GM23338 (cell line): Measurements from ENCODE around the gene P4HTM. TPM values are rescaled to one million over a fixed set of nuclear protein-coding genes. Genes with fewer than 3 reads are reported as not detected.

Source experiments
- ATAC-seq: fragments of 200-7000 bp; cut with Tn5 transposase; 3 replicates; pipeline ENCODE4 v1.9.1; 2020
- DNase-seq: peaks from one replicate; pipeline ENCODE4 v3.0.0-alpha.2; 2015; ENCODE audit warnings: low spot score
- H2AFZ ChIP-seq: fragments of 200-600 bp; sonication (generic); 2 replicates; pipeline ENCODE4 v1.8.0; 2016; ENCODE audit warnings: antibody characterized with exemption, mild to moderate bottlenecking, moderate library complexity
- H3F3A ChIP-seq: fragments of 200-600 bp; sonication (generic); replicated peaks from 2 replicates; pipeline ENCODE4 v1.8.0; 2017; ENCODE audit warnings: antibody characterized with exemption, mixed run types, low read depth
- H3K27ac ChIP-seq: fragments of 200-600 bp; sonication (generic); 2 replicates; pipeline ENCODE4 v1.6.1; 2016; ENCODE audit warnings: low read depth
- H3K27me3 ChIP-seq: fragments of 200-600 bp; sonication (generic); 2 replicates; pipeline ENCODE4 v1.8.0; 2016; ENCODE audit warnings: mild to moderate bottlenecking, mixed run types, moderate library complexity; ENCODE audit not compliant: insufficient read depth
- H3K36me3 ChIP-seq: fragments of 200-600 bp; sonication (generic); 2 replicates; pipeline ENCODE4 v1.8.0; 2016; ENCODE audit warnings: mild to moderate bottlenecking; ENCODE audit not compliant: insufficient read depth
- H3K4me1 ChIP-seq: fragments of 200-600 bp; sonication (generic); 2 replicates; pipeline ENCODE4 v1.8.0; 2016; ENCODE audit warnings: mild to moderate bottlenecking, moderate library complexity; ENCODE audit not compliant: insufficient read depth
- H3K4me2 ChIP-seq: fragments of 200-600 bp; sonication (generic); 2 replicates; pipeline ENCODE4 v1.7.1; 2017; ENCODE audit warnings: mixed run types
- H3K4me3 ChIP-seq: fragments of 200-600 bp; sonication (generic); 2 replicates; pipeline ENCODE4 v1.6.1; 2016; ENCODE audit warnings: mixed run types
- H3K79me2 ChIP-seq: fragments of 200-600 bp; sonication (generic); replicated peaks from 2 replicates; pipeline ENCODE4 v1.8.0; 2017; ENCODE audit warnings: mild to moderate bottlenecking; ENCODE audit not compliant: insufficient read depth
- H3K9me2 ChIP-seq: fragments of 200-600 bp; sonication (generic); 2 replicates; pipeline ENCODE4 v1.8.0; 2017; ENCODE audit not compliant: insufficient read depth
- H4K20me1 ChIP-seq: fragments of 200-600 bp; sonication (generic); replicated peaks from 2 replicates; pipeline ENCODE4 v1.8.0; 2017; ENCODE audit warnings: mild to moderate bottlenecking; ENCODE audit not compliant: insufficient read depth
- H3K27ac Mint-ChIP-seq: 2 replicates; pipeline ENCODE4 v1.8.0; 2020; ENCODE audit warnings: inconsistent platforms, mild to moderate bottlenecking, moderate library complexity, mixed read lengths
- H3K27me3 Mint-ChIP-seq: 3 replicates; pipeline ENCODE4 v1.8.0; 2022; ENCODE audit warnings: low read depth, mild to moderate bottlenecking, moderate library complexity, mixed read lengths, inconsistent platforms; ENCODE audit not compliant: insufficient read depth, poor library complexity
- H3K36me3 Mint-ChIP-seq: 3 replicates; pipeline ENCODE4 v1.8.0; 2021; ENCODE audit warnings: low read depth, mild to moderate bottlenecking, inconsistent platforms, moderate library complexity, mixed read lengths
- H3K4me1 Mint-ChIP-seq: 3 replicates; pipeline ENCODE4 v1.8.0; 2020; ENCODE audit warnings: mild to moderate bottlenecking, inconsistent platforms, mixed read lengths
- H3K4me3 Mint-ChIP-seq: 3 replicates; pipeline ENCODE4 v1.8.0; 2021; ENCODE audit warnings: moderate library complexity, mild to moderate bottlenecking, inconsistent platforms, mixed read lengths
- H3K9me3 Mint-ChIP-seq: 3 replicates; pipeline ENCODE4 v1.8.0; 2020; ENCODE audit warnings: moderate library complexity, mild to moderate bottlenecking, inconsistent platforms, mixed read lengths
- CTCF ChIP-seq, 2 experiments: fragments of 200-600 bp in 1 of 2; sonication (generic) in 1 of 2; conservative IDR thresholded peaks; 2 replicates each; pipeline versions ENCODE4 v1.5.1 to v1.6.1; 2016 to 2017; ENCODE audit warnings: antibody characterized with exemption in 2 of 2, low read depth in 2 of 2, mild to moderate bottlenecking in 2 of 2, moderate library complexity in 1 of 2
- EZH2phosphoT487 ChIP-seq: fragments of 200-600 bp; sonication (generic); IDR thresholded peaks from one replicate; pipeline ENCODE4 v1.8.1; 2018; ENCODE audit warnings: antibody characterized with exemption; ENCODE audit not compliant: unreplicated experiment
- ZNF331 ChIP-seq: fragments of 250-450 bp; sonication (Bioruptor Pico); IDR thresholded peaks from 2 replicates; pipeline ENCODE4 v1.5.0; 2020; ENCODE audit warnings: low read depth, mild to moderate bottlenecking, moderate library complexity
- ZNF462 ChIP-seq: fragments of 250-450 bp; sonication (Bioruptor Pico); IDR thresholded peaks from 2 replicates; pipeline ENCODE4 v1.5.0; 2020; ENCODE audit warnings: mild to moderate bottlenecking, moderate library complexity
- polyA plus RNA-seq: library from polyadenylated mRNA; unstranded; fragments of >200 nt; fragmentation: Nextera tagmentation; extraction: Ambion mirVana; gene quantifications from 2 replicates; pipeline ENCODE4 v1.2.1, GENCODE V29; 2016
- total RNA-seq: library from RNA; depleted of rRNA; stranded (reverse); fragments of >200 nt; shearing (Covaris generic); gene quantifications from 2 replicates; pipeline ENCODE4 v1.2.3, GENCODE V29; 2014

Gene P4HTM
- total and polyA plus RNA-seq, 2 experiments from 2014 or later, result 15.9 to 28.7 TPM

GRCh38 chr3:49013113-49013737, 23.2 kb downstream of the P4HTM start (continued):
- TF ChIP-seq ZNF462 (CRISPR knock-in tag), result no peak

- peaks cover 40% of the 10 kb centered on the region for H3K79me2 ChIP-seq
- TF ChIP-seq CTCF (conservative IDR thresholded peaks at IDR 0.05; ENCODE audit: low read depth in 2 of 2) (peak; percentile 79 to 85), EZH2phosphoT487 (no peak), ZNF331 (no peak)
- peaks cover 30% of the 10 kb centered on the region for H3F3A ChIP-seq
- Mint-ChIP-seq H3K4me3 (no peak overlapping the region), H3K4me1 (peaks cover 14% of the 10 kb centered on the region), H3K36me3 (peaks cover 60% of the 10 kb centered on the region), H3K9me3 (no peaks in the 10 kb centered on the region), H3K27ac (peak overlapping the region; percentile 15; the same call in 1 of the 2 replicates), H3K27me3 (peaks cover 21% of the 10 kb centered on the region)
- no peaks in the 10 kb centered on the region for H3K27me3 ChIP-seq
- H4K20me1 ChIP-seq, result peaks cover 28% of the 10 kb centered on the region
- H3K9me2 ChIP-seq, result no peaks in the 10 kb centered on the region
- H3K4me3 ChIP-seq, result no peak overlapping the region
- ATAC-seq (peak; percentile 64), DNase-seq (peak; percentile 88)
- H3K27ac ChIP-seq, result 0 out of 2 replicates have a peak overlapping the region, but pooled peaks have one; percentile 26
- H3K4me1 ChIP-seq, result peaks cover 6% of the 10 kb centered on the region; the same call in 1 of the 2 replicates
- H3K4me2 ChIP-seq, result no peak overlapping the region
- H3K36me3 ChIP-seq, result peaks cover 19% of the 10 kb centered on the region
- no peak overlapping the region for H2AFZ ChIP-seq
Observed at GRCh38 chr3:49013738-49014660, 24.0 kb downstream of the P4HTM start.
